ENCODE data around the gene OR2AG2.
A peak's percentile ranks its signal among the peaks of the same experiment; 100 is the strongest.

OR2AG2 gene

DNA sequence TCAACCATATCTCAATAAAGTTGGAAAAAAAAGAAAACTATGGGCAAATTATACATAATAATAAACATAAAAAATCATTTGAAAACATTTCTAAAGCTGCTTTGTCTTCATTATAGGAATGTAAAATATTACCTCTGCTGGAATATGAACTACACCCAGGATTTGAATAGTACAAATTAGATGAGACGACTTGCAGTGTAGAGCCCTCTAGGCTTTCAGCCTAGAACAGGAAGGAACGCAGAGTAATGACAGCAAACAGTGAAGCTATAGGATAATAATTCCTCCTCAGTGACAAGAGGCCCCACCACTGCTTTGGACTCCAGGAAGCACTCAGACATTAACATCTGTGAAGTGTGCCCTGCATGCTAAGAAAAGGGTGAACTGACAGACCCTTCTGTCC, 18.8 kb upstream of the OR2AG2 start:
- DNase-seq (ENCODE audit: low spot score), result no peak
- no peak overlapping the region for H2BK12ac ChIP-seq (ENCODE audit: low read length)
- no peaks in the 10 kb centered on the region for H3K27me3 ChIP-seq (ENCODE audit: control insufficient read depth in 3 of 3, insufficient read depth in 3 of 3, low read depth in 1 of 3, low read length in 3 of 3)
- no peaks in the 10 kb centered on the region for H3K36me3 ChIP-seq (replicated peaks in 1 of 2; ENCODE audit: control insufficient read depth in 2 of 2, insufficient read depth in 2 of 2, low read length in 2 of 2)
- H3K4me2 ChIP-seq (ENCODE audit: insufficient read depth, low read length, poor library complexity, severe bottlenecking), result no peak overlapping the region
- H3K9ac ChIP-seq (ENCODE audit: low read depth, low read length, poor library complexity), result no peak overlapping the region
- no peak overlapping the region for H3K27ac ChIP-seq (replicated peaks; ENCODE audit: low read length)
- H3K4me3 ChIP-seq (ENCODE audit: low read length in 2 of 2), result no peak overlapping the region
- H3K4me1 ChIP-seq (ENCODE audit: control insufficient read depth in 2 of 2, insufficient read depth in 1 of 2, low read depth in 1 of 2, low read length in 2 of 2), result no peaks in the 10 kb centered on the region
- peak overlapping the region; percentile 21 for H2AFZ ChIP-seq (ENCODE audit: low read length)
- WGBS, 2 donors (ENCODE audit: extremely low coverage in 2 of 2, insufficient read length in 2 of 2, insufficient replicate concordance in 1 of 2), result no CpG with 5 or more reads among the region's 2 CpGs
- no peak overlapping the region for H2BK5ac ChIP-seq (ENCODE audit: low read length)
- H4K8ac ChIP-seq (ENCODE audit: low read depth, low read length), result no peak overlapping the region
- no peak overlapping the region for H3K18ac ChIP-seq (ENCODE audit: low read length)
- H2BK15ac ChIP-seq (ENCODE audit: low read length), result no peak overlapping the region
- H3K14ac ChIP-seq (ENCODE audit: low read length), result no peak overlapping the region
- H3K79me1 ChIP-seq (ENCODE audit: low read depth, low read length), result no peaks in the 10 kb centered on the region
- no peaks in the 10 kb centered on the region for H3K9me3 ChIP-seq (replicated peaks in 1 of 2; ENCODE audit: control insufficient read depth in 2 of 2, insufficient read depth in 1 of 2, low read depth in 1 of 2, low read length in 2 of 2)
- H4K91ac ChIP-seq (ENCODE audit: low read depth, low read length, poor library complexity), result no peak overlapping the region
- H2AK5ac ChIP-seq (ENCODE audit: low read depth, low read length), result no peak overlapping the region
- H3K4ac ChIP-seq (ENCODE audit: low read length), result no peak overlapping the region
- no peak overlapping the region for H2BK120ac ChIP-seq (ENCODE audit: low read depth, low read length)
- H3K23ac ChIP-seq (ENCODE audit: low read depth, low read length, poor library complexity), result no peak overlapping the region

DNA sequence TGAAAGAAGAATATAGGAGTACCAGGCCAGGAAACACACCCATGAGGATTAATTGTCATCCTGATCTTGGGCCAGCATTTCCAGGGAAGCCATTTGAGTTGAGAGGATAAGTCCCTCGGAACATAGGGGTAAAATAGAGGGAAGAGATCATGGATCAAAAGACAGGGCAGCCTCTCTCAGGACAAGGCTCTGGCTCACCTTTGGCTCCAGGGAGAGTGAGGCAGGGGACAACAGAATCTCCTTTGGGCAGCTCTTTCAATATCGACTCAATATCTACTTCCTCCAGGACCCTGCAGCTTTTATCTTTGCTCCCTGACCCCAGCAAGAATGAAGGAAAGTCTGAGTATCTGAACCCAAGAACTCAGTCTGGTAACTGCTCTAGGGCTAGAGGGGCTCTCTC, 10.9 kb upstream of the OR2AG2 start, which contains the start of gene OR2AG1:
Gene OR2AG1, plus strand, starts transcription at position 301 of the 400 bp plus-strand sequence. CDS start 2,018 bp downstream, outside the sequence.
- no peaks in the 10 kb centered on the region for H3K79me1 ChIP-seq (ENCODE audit: low read depth, low read length)
- H2AFZ ChIP-seq (ENCODE audit: low read length), result no peak within 1 kb of the TSS
- no peak within 1 kb of the TSS for H3K4me2 ChIP-seq (ENCODE audit: insufficient read depth, low read length, poor library complexity, severe bottlenecking)
- no peak within 1 kb of the TSS for H2BK12ac ChIP-seq (ENCODE audit: low read length)
- no peak within 1 kb of the TSS for H3K27ac ChIP-seq (replicated peaks; ENCODE audit: low read length)
- no peak within 1 kb of the TSS for H2BK15ac ChIP-seq (ENCODE audit: low read length)
- no peak for DNase-seq (ENCODE audit: low spot score)
- no peaks in the 10 kb centered on the region for H3K4me1 ChIP-seq (ENCODE audit: control insufficient read depth in 2 of 2, insufficient read depth in 1 of 2, low read depth in 1 of 2, low read length in 2 of 2)
- no peak within 1 kb of the TSS for H4K91ac ChIP-seq (ENCODE audit: low read depth, low read length, poor library complexity)
- H2BK120ac ChIP-seq (ENCODE audit: low read depth, low read length), result no peak within 1 kb of the TSS
- no peak within 1 kb of the TSS for H3K4ac ChIP-seq (ENCODE audit: low read length)
- H3K36me3 ChIP-seq (replicated peaks in 1 of 2; ENCODE audit: control insufficient read depth in 2 of 2, insufficient read depth in 2 of 2, low read length in 2 of 2), result no peaks in the 10 kb centered on the region
- no CpG with 5 or more reads among the region's 2 CpGs for WGBS, 2 donors (ENCODE audit: extremely low coverage in 2 of 2, insufficient read length in 2 of 2, insufficient replicate concordance in 1 of 2)
- H2BK5ac ChIP-seq (ENCODE audit: low read length), result no peak within 1 kb of the TSS
- H3K27me3 ChIP-seq (ENCODE audit: control insufficient read depth in 3 of 3, insufficient read depth in 3 of 3, low read depth in 1 of 3, low read length in 3 of 3), result no peaks in the 10 kb centered on the region
- H3K4me3 ChIP-seq (ENCODE audit: low read length in 2 of 2), result no peak within 1 kb of the TSS
- no peak within 1 kb of the TSS for H3K9ac ChIP-seq (ENCODE audit: low read depth, low read length, poor library complexity)
- no peaks in the 10 kb centered on the region for H3K9me3 ChIP-seq (replicated peaks in 1 of 2; ENCODE audit: control insufficient read depth in 2 of 2, insufficient read depth in 1 of 2, low read depth in 1 of 2, low read length in 2 of 2)
- H3K23ac ChIP-seq (ENCODE audit: low read depth, low read length, poor library complexity), result no peak within 1 kb of the TSS
- H3K18ac ChIP-seq (ENCODE audit: low read length), result no peak within 1 kb of the TSS
- no peak within 1 kb of the TSS for H2AK5ac ChIP-seq (ENCODE audit: low read depth, low read length)
- H3K14ac ChIP-seq (ENCODE audit: low read length), result no peak within 1 kb of the TSS
- no peak within 1 kb of the TSS for H4K8ac ChIP-seq (ENCODE audit: low read depth, low read length)

GRCh38 chr11:6780829-6781228, 9.1 kb upstream of the OR2AG2 start:
- no peak overlapping the region for H2BK12ac ChIP-seq (ENCODE audit: low read length)
- no peak overlapping the region for H2BK5ac ChIP-seq (ENCODE audit: low read length)
- H4K8ac ChIP-seq (ENCODE audit: low read depth, low read length), result no peak overlapping the region

DNA sequence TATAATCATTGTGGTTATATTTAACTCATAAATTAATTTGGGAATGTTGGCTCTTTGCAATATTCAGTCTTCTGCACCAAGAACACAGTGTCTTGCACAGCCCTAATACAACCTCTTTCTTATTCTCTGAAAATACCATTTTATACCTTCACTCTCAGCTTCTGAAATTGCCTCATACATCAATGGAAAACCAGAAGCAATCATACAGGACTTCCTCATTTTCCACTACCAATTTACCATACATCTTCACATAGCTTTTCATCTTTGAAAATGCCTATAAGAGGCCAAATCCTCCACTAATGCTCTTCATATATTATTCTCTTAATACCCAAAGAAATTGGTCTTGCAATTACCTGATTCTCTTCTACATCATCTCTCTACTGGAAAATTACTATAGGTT, 6.7 kb upstream of the OR2AG2 start:
- Histone ChIP-seq H2BK5ac (ENCODE audit: low read length) (no peak overlapping the region), H2AK5ac (ENCODE audit: low read depth, low read length) (no peak overlapping the region), H3K4ac (ENCODE audit: low read length) (no peak overlapping the region), H4K8ac (ENCODE audit: low read depth, low read length) (no peak overlapping the region), H3K18ac (ENCODE audit: low read length) (no peak overlapping the region), H3K27ac (replicated peaks; ENCODE audit: low read length) (no peak overlapping the region), H2BK15ac (ENCODE audit: low read length) (no peak overlapping the region), H3K4me1 (ENCODE audit: control insufficient read depth in 2 of 2, insufficient read depth in 1 of 2, low read depth in 1 of 2, low read length in 2 of 2) (no peaks in the 10 kb centered on the region), H3K36me3 (replicated peaks in 1 of 2; ENCODE audit: control insufficient read depth in 2 of 2, insufficient read depth in 2 of 2, low read length in 2 of 2) (no peaks in the 10 kb centered on the region), H3K4me2 (ENCODE audit: insufficient read depth, low read length, poor library complexity, severe bottlenecking) (no peak overlapping the region), H3K9ac (ENCODE audit: low read depth, low read length, poor library complexity) (no peak overlapping the region), H3K79me1 (ENCODE audit: low read depth, low read length) (no peaks in the 10 kb centered on the region), H3K23ac (ENCODE audit: low read depth, low read length, poor library complexity) (no peak overlapping the region), H2AFZ (ENCODE audit: low read length) (no peak overlapping the region), H3K9me3 (replicated peaks in 1 of 2; ENCODE audit: control insufficient read depth in 2 of 2, insufficient read depth in 1 of 2, low read depth in 1 of 2, low read length in 2 of 2) (no peaks in the 10 kb centered on the region), H4K91ac (ENCODE audit: low read depth, low read length, poor library complexity) (no peak overlapping the region), H3K4me3 (ENCODE audit: low read length in 2 of 2) (no peak overlapping the region), H2BK120ac (ENCODE audit: low read depth, low read length) (no peak overlapping the region), H3K14ac (ENCODE audit: low read length) (no peak overlapping the region), H3K27me3 (ENCODE audit: control insufficient read depth in 3 of 3, insufficient read depth in 3 of 3, low read depth in 1 of 3, low read length in 3 of 3) (no peaks in the 10 kb centered on the region), H2BK12ac (ENCODE audit: low read length) (no peak overlapping the region)
- DNase-seq (ENCODE audit: low spot score), result no peak

More at GRCh38 chr11:6780829-6781228, 9.1 kb upstream of the OR2AG2 start:
- Histone ChIP-seq H3K79me1 (ENCODE audit: low read depth, low read length) (no peaks in the 10 kb centered on the region), H3K4me3 (ENCODE audit: low read length in 2 of 2) (no peak overlapping the region), H3K14ac (ENCODE audit: low read length) (no peak overlapping the region), H3K23ac (ENCODE audit: low read depth, low read length, poor library complexity) (no peak overlapping the region), H3K4me1 (ENCODE audit: control insufficient read depth in 2 of 2, insufficient read depth in 1 of 2, low read depth in 1 of 2, low read length in 2 of 2) (no peaks in the 10 kb centered on the region), H2BK15ac (ENCODE audit: low read length) (no peak overlapping the region), H4K91ac (ENCODE audit: low read depth, low read length, poor library complexity) (no peak overlapping the region), H2BK120ac (ENCODE audit: low read depth, low read length) (no peak overlapping the region), H2AK5ac (ENCODE audit: low read depth, low read length) (no peak overlapping the region), H3K9ac (ENCODE audit: low read depth, low read length, poor library complexity) (no peak overlapping the region), H3K4me2 (ENCODE audit: insufficient read depth, low read length, poor library complexity, severe bottlenecking) (no peak overlapping the region), H3K18ac (ENCODE audit: low read length) (no peak overlapping the region), H3K4ac (ENCODE audit: low read length) (no peak overlapping the region), H3K36me3 (replicated peaks in 1 of 2; ENCODE audit: control insufficient read depth in 2 of 2, insufficient read depth in 2 of 2, low read length in 2 of 2) (no peaks in the 10 kb centered on the region), H3K27ac (replicated peaks; ENCODE audit: low read length) (no peak overlapping the region), H3K27me3 (ENCODE audit: control insufficient read depth in 3 of 3, insufficient read depth in 3 of 3, low read depth in 1 of 3, low read length in 3 of 3) (no peaks in the 10 kb centered on the region), H2AFZ (ENCODE audit: low read length) (no peak overlapping the region), H3K9me3 (replicated peaks in 1 of 2; ENCODE audit: control insufficient read depth in 2 of 2, insufficient read depth in 1 of 2, low read depth in 1 of 2, low read length in 2 of 2) (no peaks in the 10 kb centered on the region)
- DNase-seq (ENCODE audit: low spot score), result no peak
